Hepatocyte (in vitro differentiated cells): ENCODE measurements around the gene TRIM3. TPM values are rescaled to one million over a fixed set of nuclear protein-coding genes. Genes with fewer than 3 reads are reported as not detected.

Source experiments
- DNase-seq: peaks from one replicate; pipeline ENCODE4 v3.0.0-alpha.2; 2016; ENCODE audit warnings: low spot score
- H2AFZ ChIP-seq: fragments of 200-600 bp; sonication (generic); 2 replicates; pipeline ENCODE4 v1.6.0; 2016; ENCODE audit warnings: antibody characterized with exemption, mild to moderate bottlenecking
- H3K27ac ChIP-seq: fragments of 200-600 bp; sonication (generic); 2 replicates; pipeline ENCODE4 v1.5.1; 2016; ENCODE audit warnings: mild to moderate bottlenecking
- H3K27me3 ChIP-seq: fragments of 200-600 bp; sonication (generic); 2 replicates; pipeline ENCODE4 v1.6.1; 2016
- H3K36me3 ChIP-seq: fragments of 200-600 bp; sonication (generic); replicated peaks from 2 replicates; pipeline ENCODE4 v1.5.1; 2016; ENCODE audit warnings: low read depth; ENCODE audit not compliant: insufficient read depth
- H3K4me1 ChIP-seq: fragments of 200-600 bp; sonication (generic); 2 replicates; pipeline ENCODE4 v1.5.1; 2016; ENCODE audit warnings: mild to moderate bottlenecking, moderate library complexity; ENCODE audit not compliant: insufficient read depth
- H3K4me2 ChIP-seq: fragments of 200-600 bp; sonication (generic); 2 replicates; pipeline ENCODE4 v1.6.0; 2016
- H3K4me3 ChIP-seq: fragments of 200-600 bp; sonication (generic); 2 replicates; pipeline ENCODE4 v1.5.1; 2016; ENCODE audit warnings: mild to moderate bottlenecking
- H3K79me2 ChIP-seq: fragments of 200-600 bp; sonication (generic); 2 replicates; pipeline ENCODE4 v1.6.0; 2017; ENCODE audit warnings: mild to moderate bottlenecking
- H3K9me2 ChIP-seq: fragments of 200-600 bp; sonication (generic); replicated peaks from 2 replicates; pipeline ENCODE4 v1.6.0; 2017; ENCODE audit warnings: mild to moderate bottlenecking; ENCODE audit not compliant: insufficient read depth
- H3K9me3 ChIP-seq: fragments of 200-600 bp; sonication (generic); 2 replicates; pipeline ENCODE4 v1.5.1; 2016; ENCODE audit warnings: low read depth, mild to moderate bottlenecking
- H4K20me1 ChIP-seq: fragments of 200-600 bp; sonication (generic); 2 replicates; pipeline ENCODE4 v1.6.0; 2016; ENCODE audit warnings: mild to moderate bottlenecking; ENCODE audit not compliant: insufficient read depth, poor library complexity, severe bottlenecking
- CTCF ChIP-seq: fragments of 200-600 bp; sonication (generic); IDR thresholded peaks from 2 replicates; pipeline ENCODE4 v1.5.1; 2016; ENCODE audit warnings: antibody characterized with exemption, mild to moderate bottlenecking; ENCODE audit not compliant: poor library complexity
- EZH2 ChIP-seq: fragments of 200-600 bp; sonication (generic); IDR thresholded peaks from 2 replicates; pipeline ENCODE4 v1.6.1; 2016; ENCODE audit warnings: antibody characterized with exemption, mild to moderate bottlenecking, borderline replicate concordance
- EZH2phosphoT487 ChIP-seq: fragments of 200-600 bp; sonication (generic); IDR thresholded peaks from one replicate; pipeline ENCODE4 v1.6.1; 2018; ENCODE audit warnings: antibody characterized with exemption, mild to moderate bottlenecking, low read depth, moderate library complexity; ENCODE audit not compliant: unreplicated experiment, severe bottlenecking
- WGBS: methylation state at CpG from one replicate; pipeline ENCODE4 v1.1.6; 2016; ENCODE audit warnings: low lambda C conversion rate; ENCODE audit errors: missing lambda C conversion rate; 5-methylcytosine and 5-hydroxymethylcytosine counted together
- polyA plus RNA-seq: library from polyadenylated mRNA; unstranded; fragments of >200 nt; fragmentation: Nextera tagmentation; extraction: Ambion mirVana; gene quantifications from 2 replicates; pipeline ENCODE4 v1.2.1, GENCODE V29; 2016
- total RNA-seq: library from RNA; depleted of rRNA; stranded (reverse); fragments of >200 nt; gene quantifications from 2 replicates; pipeline ENCODE4 v1.2.3, GENCODE V29; 2014

The TRIM3 gene
- total and polyA plus RNA-seq, 2 experiments from 2014 or later: 26.2 to 35.5 TPM

- no peak for TF ChIP-seq CTCF
- TF ChIP-seq EZH2phosphoT487: no peak
- no peak for TF ChIP-seq EZH2
- 94% methylated on average over 3 of the region's 3 CpGs for WGBS
- no peaks in the 10 kb centered on the region for H3K9me2 ChIP-seq
- H3K79me2 ChIP-seq: no peaks in the 10 kb centered on the region
- H3K36me3 ChIP-seq: no peaks in the 10 kb centered on the region
- H3K4me1 ChIP-seq: no peaks in the 10 kb centered on the region
- H3K4me2 ChIP-seq: no peak overlapping the region
- H3K4me3 ChIP-seq: no peak overlapping the region
- H2AFZ ChIP-seq: no peak overlapping the region
- no peaks in the 10 kb centered on the region for H3K27me3 ChIP-seq
- H4K20me1 ChIP-seq: no peaks in the 10 kb centered on the region
- no peak overlapping the region for H3K27ac ChIP-seq
- no peak for DNase-seq
- H3K9me3 ChIP-seq: no peaks in the 10 kb centered on the region
These were observed 28.6 kb upstream of the TRIM3 start for GRCh38 chr11:6502382-6502781.

- TF ChIP-seq EZH2 (no peak), EZH2phosphoT487 (no peak), CTCF (no peak)
- 93% methylated on average over 5 of the region's 5 CpGs for WGBS
- Histone ChIP-seq H3K27ac (no peak overlapping the region), H3K9me2 (no peaks in the 10 kb centered on the region), H3K4me1 (no peaks in the 10 kb centered on the region), H3K9me3 (no peaks in the 10 kb centered on the region), H4K20me1 (no peaks in the 10 kb centered on the region), H3K79me2 (no peaks in the 10 kb centered on the region), H3K27me3 (no peaks in the 10 kb centered on the region), H3K36me3 (no peaks in the 10 kb centered on the region), H3K4me2 (no peak overlapping the region), H3K4me3 (no peak overlapping the region), H2AFZ (no peak overlapping the region)
- no peak for DNase-seq
These were observed 24.8 kb upstream of the TRIM3 start for GRCh38 chr11:6498544-6498943.

GRCh38 chr11:6498121-6498520 lies 24.4 kb upstream of the TRIM3 start:
- Histone ChIP-seq H3K4me3 (no peak overlapping the region), H3K9me2 (no peaks in the 10 kb centered on the region), H3K36me3 (no peaks in the 10 kb centered on the region), H3K27ac (no peak overlapping the region), H3K4me2 (no peak overlapping the region), H4K20me1 (no peaks in the 10 kb centered on the region), H3K9me3 (no peaks in the 10 kb centered on the region), H3K79me2 (no peaks in the 10 kb centered on the region), H2AFZ (no peak overlapping the region), H3K27me3 (no peaks in the 10 kb centered on the region), H3K4me1 (no peaks in the 10 kb centered on the region)
- no peak for TF ChIP-seq CTCF
- TF ChIP-seq EZH2: no peak
- TF ChIP-seq EZH2phosphoT487: no peak
- WGBS: 85% methylated on average over 7 of the region's 7 CpGs
- no peak for DNase-seq
